Lower leg skin (tissue), 3 donors: ENCODE data around the gene KDM1A.

Source experiments
- CTCF ChIP-seq, 3 donors: fragments of 450-650 bp; IDR thresholded peaks; one replicate each; pipeline ENCODE4 v1.5.1; 2016; ENCODE audit warnings: antibody characterized with exemption in 3 of 3, mild to moderate bottlenecking in 3 of 3, moderate library complexity in 2 of 3
- POLR2A ChIP-seq, 2 donors: fragments of 450-650 bp; IDR thresholded peaks; one replicate each; pipeline ENCODE4 v1.6.1; 2016 to 2017; ENCODE audit warnings: antibody characterized with exemption in 2 of 2, mild to moderate bottlenecking in 1 of 2, moderate library complexity in 1 of 2

DNA sequence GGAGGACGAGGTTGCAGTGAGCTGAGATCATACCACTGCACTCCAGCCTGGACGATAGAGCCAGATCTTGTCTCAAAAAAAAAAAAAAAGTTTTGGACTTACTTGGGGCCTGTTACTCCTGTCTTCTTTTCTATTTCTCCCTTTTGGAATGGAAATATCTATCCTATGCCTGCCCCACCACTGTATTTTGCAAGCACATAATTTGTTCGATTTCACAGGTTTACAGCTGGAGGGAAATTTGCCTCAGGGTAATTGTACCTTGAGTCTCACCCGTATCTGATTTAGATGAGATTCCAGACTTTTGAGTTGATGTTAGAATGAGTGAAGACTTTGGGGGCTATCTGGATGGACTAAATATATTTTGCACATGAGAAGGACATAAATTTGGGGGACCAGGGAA lies 12.2 kb upstream of the KDM1A start:
- TF ChIP-seq CTCF (IDR thresholded peaks at IDR 0.05) = no peak
- no peak for TF ChIP-seq POLR2A (IDR thresholded peaks at IDR 0.05)
